T-helper 9 cell (primary cell): ENCODE results near the gene OR10A6.

Experiments used
- DNase-seq: peaks from one replicate; pipeline ENCODE4 v3.0.0-alpha.2; 2020

OR10A6 gene

DNA sequence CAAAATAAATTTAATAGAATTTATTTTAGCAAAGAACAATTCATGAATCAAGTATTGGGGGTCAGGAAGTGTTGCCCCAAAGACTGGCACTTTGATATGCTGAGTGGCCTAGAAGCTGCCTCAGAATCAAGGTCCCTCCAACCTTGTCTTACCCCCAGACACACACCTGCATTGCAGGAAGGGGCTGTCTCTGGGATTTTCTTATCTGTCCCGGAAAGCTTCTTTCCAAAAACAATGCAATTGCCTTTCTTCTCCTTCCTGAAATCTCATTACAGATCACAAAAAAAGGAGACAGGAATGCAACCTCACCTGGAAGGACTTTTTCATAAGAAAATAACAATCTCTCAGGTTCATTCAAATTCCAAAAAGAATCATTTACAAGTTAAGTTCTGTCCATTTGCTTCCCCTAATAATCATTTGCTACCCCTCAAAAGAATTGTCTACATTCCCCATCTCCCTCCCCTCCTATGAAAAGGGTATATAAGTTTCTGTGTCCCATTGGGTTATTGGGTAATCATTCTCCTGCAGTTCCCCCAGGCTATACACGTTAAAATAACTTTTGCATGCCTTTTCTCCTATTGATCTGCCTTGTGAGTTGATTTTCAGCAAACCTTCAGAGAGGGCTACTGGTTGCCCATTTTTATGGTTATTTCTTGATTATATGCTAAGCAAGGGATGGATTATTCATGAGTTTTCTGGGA lies 21.3 kb downstream of the OR10A6 start:
- no peak for DNase-seq

DNA sequence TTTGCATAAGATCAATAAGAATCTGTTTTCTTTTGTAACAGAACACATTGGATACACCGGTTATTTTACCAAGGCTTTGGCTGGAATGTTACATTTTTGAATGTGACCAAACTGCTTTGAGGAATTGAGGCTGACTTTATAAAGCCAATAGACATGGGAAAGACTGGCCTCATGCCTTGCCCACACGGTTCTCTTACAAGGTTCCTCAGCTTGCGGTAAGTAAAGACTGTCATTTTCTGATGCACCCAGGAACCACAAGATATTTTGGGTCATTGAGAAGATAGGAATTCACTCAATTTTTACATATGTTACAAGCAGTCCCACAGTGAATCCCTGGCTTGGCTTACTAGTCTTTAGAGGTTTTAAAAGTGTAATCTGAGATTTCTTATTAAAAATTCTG lies 23.9 kb downstream of the OR10A6 start:
- DNase-seq = no peak

- DNase-seq = no peak
Observed at GRCh38 chr11:7906481-7906880, 24.6 kb downstream of the OR10A6 start.

DNA sequence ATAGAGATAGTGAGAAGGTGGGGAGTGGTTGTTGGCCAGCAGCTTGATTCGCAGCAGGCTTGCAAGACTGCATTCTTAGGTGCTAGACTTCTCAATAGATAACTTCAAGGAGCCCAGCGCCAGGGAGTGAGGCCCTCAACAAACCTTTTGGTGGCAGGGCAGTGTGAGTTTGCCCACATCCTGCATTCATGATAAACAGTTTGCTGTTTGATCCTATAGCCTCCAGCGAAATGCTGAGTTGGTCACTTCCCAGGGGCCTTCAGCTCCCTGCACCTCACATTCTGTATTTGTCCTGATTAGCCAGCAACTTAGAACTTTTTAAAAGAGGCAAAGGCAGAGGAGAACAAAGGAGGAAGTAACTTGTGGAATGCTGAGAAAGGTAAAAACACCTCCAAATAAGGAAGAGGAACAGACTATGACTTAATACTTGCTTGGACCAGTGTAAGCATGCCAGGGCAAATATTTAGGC lies 25.1 kb downstream of the OR10A6 start:
- no peak for DNase-seq

DNA sequence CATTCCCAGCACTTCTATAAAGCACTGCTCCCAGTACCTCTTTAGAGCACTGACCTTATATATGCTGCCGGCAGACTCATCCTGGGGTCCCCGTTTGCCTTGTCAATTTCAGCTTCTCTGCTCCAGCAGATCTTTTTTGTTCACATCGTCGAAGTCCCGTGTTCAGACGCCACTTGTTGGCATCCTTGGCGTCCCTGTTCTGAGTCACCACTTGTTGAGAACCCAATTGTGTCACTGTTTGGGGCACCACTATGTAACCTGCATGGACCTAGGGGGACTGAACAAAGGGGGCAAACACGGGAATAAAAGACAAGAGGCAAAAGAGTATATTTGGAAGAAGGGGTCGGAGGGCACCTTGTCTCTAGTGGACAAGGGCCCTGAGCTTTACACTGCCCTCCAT lies 25.5 kb downstream of the OR10A6 start:
- DNase-seq = no peak

DNA sequence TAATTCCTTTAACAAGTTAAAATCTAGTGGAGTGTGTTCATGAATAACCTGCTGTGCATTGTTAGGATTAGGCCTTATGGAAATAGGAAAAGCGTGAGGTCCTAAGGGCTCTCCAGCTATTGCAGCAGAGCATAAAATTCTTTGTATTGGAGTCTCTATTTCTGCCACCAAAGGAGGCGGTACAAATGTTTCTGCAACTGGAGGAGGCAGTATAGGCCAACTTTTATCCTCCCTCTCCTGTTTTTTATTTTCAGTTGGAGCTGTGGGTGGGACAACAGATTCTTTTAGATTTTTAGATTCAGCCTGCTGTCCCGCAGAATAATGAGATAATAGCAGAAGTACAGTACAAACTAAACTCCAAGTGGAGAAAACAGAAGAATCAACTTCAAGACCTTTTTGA lies 26.2 kb downstream of the OR10A6 start:
- no peak for DNase-seq

DNA sequence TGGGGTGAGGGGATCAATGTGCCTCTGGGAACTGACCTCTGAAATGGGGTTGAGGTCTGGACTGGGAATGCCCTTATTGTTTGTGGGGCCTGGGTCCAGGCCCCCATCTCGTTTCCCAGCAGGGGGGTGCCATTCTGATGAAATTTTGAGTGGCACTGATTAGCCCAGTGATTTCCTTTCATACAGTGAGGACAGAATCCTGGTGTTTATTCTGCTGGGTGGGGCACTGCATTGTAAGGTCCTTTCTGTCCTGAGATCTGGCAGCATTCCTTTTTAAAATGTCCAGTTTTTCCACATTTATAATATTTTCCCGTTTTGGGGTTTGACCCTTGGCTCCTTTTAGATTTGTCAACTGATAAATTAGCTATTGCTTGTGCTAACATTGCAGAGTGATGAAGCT lies 27.1 kb downstream of the OR10A6 start:
- DNase-seq = no peak

GRCh38 chr11:7901319-7901854 lies 29.7 kb downstream of the OR10A6 start:
- no peak for DNase-seq

DNA sequence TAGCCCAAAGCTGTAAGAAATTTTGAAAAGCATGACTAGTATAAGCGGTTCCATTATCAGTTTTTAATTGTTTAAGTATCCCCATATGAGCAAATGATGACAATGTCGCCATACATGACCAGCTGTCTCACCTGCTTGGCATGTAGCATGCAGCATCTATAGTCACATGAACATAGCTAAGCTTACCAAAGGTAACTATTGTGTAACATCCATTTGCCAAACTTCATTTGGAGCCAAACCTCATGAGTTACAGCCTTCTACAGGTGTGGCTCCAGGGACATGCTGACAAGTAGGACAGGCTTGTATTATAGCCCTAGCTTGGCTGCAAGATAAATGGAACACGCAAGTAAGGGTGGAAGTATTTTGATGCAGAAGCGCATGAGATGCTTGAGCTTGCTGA lies 30.4 kb downstream of the OR10A6 start:
- DNase-seq = no peak

GRCh38 chr11:7899418-7899817 lies 31.6 kb downstream of the OR10A6 start:
- DNase-seq = no peak

DNA sequence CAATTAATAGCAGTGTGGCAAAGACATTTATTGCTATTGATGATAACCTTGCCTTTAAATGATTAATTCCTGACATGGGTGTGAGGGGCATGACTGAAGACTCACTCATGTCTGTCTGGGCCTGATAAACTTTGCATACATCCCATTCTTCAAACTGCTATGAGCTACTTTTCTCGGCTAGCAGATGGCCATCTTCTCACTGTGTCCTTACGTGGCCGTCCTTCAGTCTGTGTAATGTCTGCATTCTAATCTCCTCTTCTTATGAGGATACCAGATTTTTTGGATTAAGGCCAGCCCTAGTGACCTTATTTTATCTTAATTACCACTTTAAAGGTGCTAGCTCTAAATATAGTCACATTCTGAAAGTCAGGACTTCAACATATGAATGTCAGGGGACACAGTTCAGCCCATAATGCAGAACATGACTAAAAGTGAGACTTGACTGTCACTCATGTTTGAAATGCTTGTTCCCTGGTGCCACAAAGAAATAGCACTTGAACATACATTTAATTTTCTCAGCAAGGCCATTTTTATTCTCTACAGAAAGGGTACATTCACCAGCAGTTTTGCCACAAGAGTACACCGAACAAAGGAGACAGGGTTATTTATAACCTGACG lies 32.3 kb downstream of the OR10A6 start:
- DNase-seq = no peak

DNA sequence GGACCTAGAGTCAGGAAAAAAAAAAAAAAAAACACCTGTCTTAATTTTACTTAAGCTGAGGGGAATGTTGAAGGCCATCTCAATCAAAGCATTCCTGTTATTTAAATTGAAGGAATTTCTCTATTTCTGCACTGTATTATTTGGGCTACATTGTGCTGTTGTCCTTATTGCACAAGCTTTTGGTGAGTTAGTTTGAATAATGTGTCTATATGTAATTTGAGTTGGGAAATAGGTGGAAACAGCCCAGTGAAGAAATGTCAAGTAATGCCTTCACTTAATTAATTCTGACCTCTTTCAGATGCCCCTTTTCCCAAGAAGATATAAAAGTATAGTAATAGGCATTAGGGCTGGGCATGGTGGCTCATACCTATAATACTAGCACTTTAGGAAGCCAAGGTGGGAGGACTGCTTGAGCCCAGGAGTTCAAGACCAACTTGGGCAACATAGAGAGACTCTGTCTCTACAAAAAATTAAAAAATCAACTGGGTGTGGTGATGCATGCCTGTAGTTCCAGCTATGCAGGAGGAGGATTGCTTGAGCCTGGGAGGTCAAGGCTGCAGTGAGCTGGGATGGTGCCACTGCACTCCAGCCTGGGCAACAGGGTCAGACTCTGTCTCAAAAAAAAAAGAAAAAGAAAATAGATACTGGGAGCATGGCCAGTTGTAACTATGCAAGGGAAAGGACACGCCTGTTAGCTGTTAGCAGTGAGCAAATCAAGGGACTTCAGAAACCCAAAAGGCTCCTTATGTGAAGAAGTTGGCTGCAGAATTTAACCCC lies 34.9 kb downstream of the OR10A6 start:
- no peak for DNase-seq

DNA sequence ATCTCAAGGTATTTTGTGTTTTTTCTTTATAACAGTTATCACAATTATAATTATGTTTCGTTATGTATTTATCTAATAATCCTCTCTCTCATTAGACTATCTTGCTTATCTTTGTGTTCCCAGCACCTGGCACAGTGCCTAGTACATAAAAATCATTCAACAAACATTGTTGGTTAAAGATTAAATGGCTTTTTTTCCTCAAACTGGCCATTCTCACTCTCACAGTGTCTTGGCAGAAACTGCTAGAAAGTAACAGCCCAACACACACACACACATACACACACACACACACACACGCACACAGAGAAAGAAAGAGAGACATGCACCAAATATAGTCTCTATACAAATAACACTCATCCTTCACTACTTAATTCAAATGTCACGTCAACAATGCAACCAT lies 36.8 kb downstream of the OR10A6 start:
- DNase-seq = no peak

DNA sequence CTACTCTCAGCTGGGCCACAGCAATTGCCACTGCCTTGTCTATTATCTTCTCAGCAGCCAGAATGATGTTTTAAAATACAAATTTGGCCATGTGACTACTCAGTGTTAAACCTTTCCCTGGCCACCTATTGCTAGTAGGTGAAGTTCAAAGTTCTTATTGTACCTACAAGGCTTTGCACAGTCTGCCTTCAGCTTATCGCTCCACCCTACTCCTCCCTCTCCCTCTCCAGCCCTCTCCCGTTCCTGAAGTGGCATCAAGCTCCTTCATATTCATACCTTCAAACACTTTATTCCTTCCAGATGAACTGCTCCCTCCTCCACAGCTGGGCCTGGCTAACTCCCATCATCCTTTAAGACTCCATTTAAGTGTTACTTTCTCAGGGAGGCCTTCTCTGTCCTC lies 37.3 kb downstream of the OR10A6 start:
- no peak for DNase-seq

- no peak for DNase-seq
Observed at GRCh38 chr11:7892840-7893254, 38.2 kb downstream of the OR10A6 start.

GRCh38 chr11:7892059-7892699 lies 38.9 kb downstream of the OR10A6 start:
- no peak for DNase-seq

- DNase-seq = no peak
Observed at GRCh38 chr11:7890417-7891172, 40.5 kb downstream of the OR10A6 start.

GRCh38 chr11:7889985-7890384 lies 41.1 kb downstream of the OR10A6 start:
- DNase-seq = no peak

- DNase-seq = no peak
Observed at GRCh38 chr11:7882860-7883259, 48.2 kb downstream of the OR10A6 start.
